Choroid plexus epithelial cell (primary cell): ENCODE data around the gene IDE.

Experiments used
- DNase-seq: peaks from one replicate; pipeline ENCODE4 v3.0.0-alpha.2; 2010; ENCODE audit warnings: low read depth
- H3K4me3 ChIP-seq: 2 replicates; pipeline ENCODE4 v1.5.1; 2011; ENCODE audit warnings: low read depth, mild to moderate bottlenecking, control low read depth, low read length, moderate library complexity
- CTCF ChIP-seq: conservative IDR thresholded peaks from 2 replicates; pipeline ENCODE4 v1.5.1; 2011; ENCODE audit warnings: low read depth, mild to moderate bottlenecking, control low read depth, inconsistent platforms, low read length, moderate library complexity

IDE gene

DNA sequence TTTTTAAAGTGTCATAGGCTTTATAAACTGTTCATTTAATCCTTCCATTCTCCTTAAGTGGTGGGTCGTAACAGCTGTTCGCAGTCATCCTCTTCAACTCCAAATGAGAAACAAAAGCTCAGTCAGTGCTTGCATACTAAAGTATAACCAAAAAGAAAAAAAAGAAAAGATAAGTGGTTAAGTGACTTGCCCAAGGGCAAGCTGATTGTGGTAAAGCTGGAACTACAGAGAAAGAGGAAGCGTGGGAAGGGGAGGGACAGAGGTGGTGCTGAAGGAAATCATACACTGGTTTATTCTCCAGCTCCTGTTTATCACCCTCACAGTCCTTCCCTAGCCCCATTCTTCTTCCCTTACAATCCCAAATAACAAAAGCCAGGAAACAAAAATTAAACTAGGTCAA, 29.6 kb downstream of the IDE start:
- no peak for TF ChIP-seq CTCF
- H3K4me3 ChIP-seq = no peak overlapping the region
- DNase-seq = peak; percentile 24

DNA sequence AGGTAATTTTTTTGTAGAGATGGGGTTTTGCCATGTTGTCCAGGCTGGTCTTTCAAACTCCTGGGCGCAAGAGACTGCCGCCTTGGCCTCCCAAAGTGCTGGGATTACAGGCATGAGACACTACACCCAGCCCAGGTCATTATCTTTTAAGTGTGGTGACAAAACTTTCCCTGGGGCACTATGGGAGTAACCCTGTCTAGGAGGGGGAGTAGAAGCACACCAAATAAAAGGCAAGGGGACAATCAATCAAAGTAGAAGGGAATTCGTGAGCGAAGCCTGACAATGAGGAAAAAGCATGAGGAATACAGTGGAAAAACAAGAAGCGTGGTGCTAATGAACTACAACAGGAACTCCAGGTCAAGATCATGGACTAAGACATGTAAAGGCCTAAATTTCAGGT, 31.4 kb downstream of the IDE start:
- DNase-seq = no peak
- no peak overlapping the region for H3K4me3 ChIP-seq
- no peak for TF ChIP-seq CTCF

DNA sequence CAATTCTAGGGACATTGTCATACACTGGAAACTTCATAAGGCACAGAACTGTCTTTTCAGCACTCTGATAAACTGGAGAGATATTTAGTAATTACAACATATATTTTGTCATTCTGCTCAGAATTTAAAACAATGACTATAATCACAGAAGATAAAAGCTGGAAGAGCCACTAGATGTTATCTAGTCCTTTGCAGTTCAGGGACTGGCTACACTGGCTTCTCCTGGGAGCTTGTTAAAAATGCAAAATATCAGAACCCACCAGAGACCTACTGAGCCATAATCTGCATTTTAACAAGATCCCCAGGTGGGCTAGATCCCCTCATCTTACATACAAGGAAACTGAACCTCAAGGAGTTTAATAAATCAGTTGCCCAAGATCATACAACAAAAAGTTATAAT, 32.3 kb downstream of the IDE start:
- H3K4me3 ChIP-seq = no peak overlapping the region
- DNase-seq = no peak
- no peak for TF ChIP-seq CTCF

- no peak for TF ChIP-seq CTCF
- DNase-seq = peak; percentile 36
- H3K4me3 ChIP-seq = no peak overlapping the region
Observed at GRCh38 chr10:92538231-92538958, 35.5 kb downstream of the IDE start.

DNA sequence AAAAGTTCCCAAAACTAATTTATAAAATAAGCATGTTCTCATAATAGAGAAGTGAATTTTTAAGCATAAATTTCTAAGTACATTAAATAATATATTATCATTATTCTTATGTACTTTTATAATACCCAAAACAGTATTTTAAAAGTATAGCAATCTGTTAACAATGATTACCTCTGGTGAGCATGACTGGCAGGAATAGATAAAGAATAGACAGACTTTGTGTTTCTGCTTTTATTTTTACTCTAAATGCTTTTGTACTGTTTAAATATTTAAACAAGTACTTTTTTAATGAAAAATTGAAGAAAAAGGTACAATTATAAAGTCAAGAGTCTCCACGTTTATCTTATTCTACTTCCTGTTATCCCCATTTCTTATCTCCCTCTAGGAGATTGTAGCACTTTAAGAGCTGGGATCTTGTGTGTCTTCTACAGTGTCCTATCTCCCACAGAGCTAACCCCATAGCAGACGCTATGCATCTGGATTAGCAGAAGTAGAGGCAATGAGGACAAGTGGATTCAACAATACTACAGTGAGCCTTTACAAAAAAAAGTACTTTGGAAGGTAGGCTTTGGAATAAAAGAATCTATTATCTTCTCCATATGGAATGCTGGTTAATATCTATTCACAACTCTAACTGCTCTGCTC, 42.9 kb downstream of the IDE start:
- TF ChIP-seq CTCF = no peak
- H3K4me3 ChIP-seq = no peak overlapping the region
- DNase-seq = peak; percentile 5

DNA sequence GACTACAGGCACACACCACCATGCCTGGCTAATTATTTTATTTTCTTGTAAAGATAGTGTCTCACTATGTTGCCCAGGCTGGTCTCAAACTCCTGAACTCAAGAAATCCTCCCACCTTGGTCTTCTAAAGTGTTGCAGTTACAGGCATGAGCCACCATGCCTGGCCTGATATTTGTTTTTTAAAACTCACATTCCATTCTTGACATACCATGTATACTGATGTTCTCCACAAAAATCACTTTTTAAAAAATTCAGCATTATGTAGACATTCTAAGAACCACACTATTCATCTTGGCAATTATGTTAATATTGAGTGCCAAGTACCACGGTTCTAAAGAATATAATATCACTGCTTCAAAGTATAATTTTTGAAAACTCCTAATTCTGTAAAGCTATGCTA, 43.5 kb downstream of the IDE start:
- no peak for TF ChIP-seq CTCF

DNA sequence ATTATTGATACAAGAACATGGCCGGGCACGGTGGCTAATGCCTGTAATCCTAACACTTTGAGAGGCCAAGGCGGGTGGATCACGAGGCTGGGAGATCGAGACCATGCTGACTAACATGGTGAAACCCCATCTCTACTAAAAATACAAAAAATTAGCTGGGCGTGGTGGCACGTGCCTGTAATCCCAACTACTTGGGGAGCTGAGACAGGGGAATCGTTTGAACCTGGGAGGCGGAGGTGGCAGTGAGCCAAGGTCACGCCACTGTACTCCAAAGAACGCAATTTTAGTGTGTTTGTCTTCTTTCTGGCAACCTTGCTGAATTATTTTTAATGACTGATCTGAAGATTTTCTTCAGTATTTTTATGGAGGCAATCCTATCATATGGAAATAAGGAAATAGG, 46.2 kb downstream of the IDE start:
- no peak for DNase-seq
- no peak overlapping the region for H3K4me3 ChIP-seq
- no peak for TF ChIP-seq CTCF

More for the DNA sequence above, 43.5 kb downstream of the IDE start:
- peak; percentile 63 for DNase-seq
- H3K4me3 ChIP-seq = no peak overlapping the region
